IMR-90 (cell line): Measurements from ENCODE around the gene AKAP8L. TPM values are rescaled to one million over a fixed set of nuclear protein-coding genes. Genes with fewer than 3 reads are reported as not detected.

ENCODE experiments used
- ATAC-seq: fragments of 200-7000 bp; cut with Tn5 transposase; 2 replicates; pipeline ENCODE4 v1.9.1; 2020; ENCODE audit warnings: low read depth, mild to moderate bottlenecking, moderate library complexity
- BruUV-seq: library from RNA; stranded (reverse); fragments of 400-500 nt; replicated peaks from 2 replicates; lab custom pipeline; 2021; lab: Mats Ljungman, UMichigan
- CTCF ChIA-PET: fragments of 300-600 bp; formaldehyde crosslinking; extraction: SDS; loops from one replicate; lab custom pipeline; 2021; ENCODE audit warnings: antibody characterized with exemption; lab: Yijun Ruan, JAX
- POLR2A ChIA-PET: fragments of 300-600 bp; sonication (Branson Sonifier 250); formaldehyde crosslinking; loops from one replicate; lab custom pipeline; 2022; ENCODE audit warnings: antibody characterized with exemption; ENCODE audit not compliant: unreplicated experiment; lab: Charles Lee
- DNase-seq: peaks from one replicate; pipeline ENCODE4 v3.0.0; 2013
- H2AFZ ChIP-seq: replicated peaks from 2 replicates; pipeline ENCODE3; 2013; ENCODE audit warnings: low read length, mild to moderate bottlenecking; ENCODE audit not compliant: poor library complexity
- H2AK5ac ChIP-seq: 2 replicates; pipeline ENCODE4 v1.6.1; 2013; ENCODE audit warnings: low read depth, low read length, inconsistent platforms
- H2AK9ac ChIP-seq: replicated peaks from 2 replicates; pipeline ENCODE3; 2013; ENCODE audit warnings: mild to moderate bottlenecking, low read depth, low read length, moderate library complexity; ENCODE audit not compliant: poor library complexity
- H2BK120ac ChIP-seq: 2 replicates; pipeline ENCODE4 v1.6.1; 2013; ENCODE audit warnings: low read depth, low read length, inconsistent platforms
- H2BK15ac ChIP-seq: 3 replicates; pipeline ENCODE4 v1.6.1; 2013; ENCODE audit warnings: low read depth, low read length, inconsistent platforms
- H2BK20ac ChIP-seq: 2 replicates; pipeline ENCODE4 v1.6.1; 2013; ENCODE audit warnings: low read depth, mild to moderate bottlenecking, inconsistent platforms, low read length, moderate library complexity
- H2BK5ac ChIP-seq: 2 replicates; pipeline ENCODE4 v1.6.1; 2013; ENCODE audit warnings: mild to moderate bottlenecking, low read depth, low read length, inconsistent platforms; ENCODE audit not compliant: poor library complexity, severe bottlenecking
- H3K14ac ChIP-seq: replicated peaks from 2 replicates; pipeline ENCODE4 v1.6.1; 2013; ENCODE audit warnings: low read depth, low read length, inconsistent platforms
- H3K18ac ChIP-seq: 2 replicates; pipeline ENCODE4 v1.6.1; 2013; ENCODE audit warnings: low read depth, low read length, control low read depth
- H3K23ac ChIP-seq: 2 replicates; pipeline ENCODE4 v1.6.1; 2013; ENCODE audit warnings: low read depth, low read length, inconsistent platforms
- H3K27ac ChIP-seq: 2 replicates; pipeline ENCODE4 v1.5.1; 2013; ENCODE audit warnings: mild to moderate bottlenecking, control low read depth, low read length; ENCODE audit not compliant: insufficient read depth
- H3K27me3 ChIP-seq: 2 replicates; pipeline ENCODE4 v1.6.1; 2013; ENCODE audit warnings: low read length; ENCODE audit not compliant: control insufficient read depth, insufficient read depth
- H3K36me3 ChIP-seq: 2 replicates; pipeline ENCODE4 v1.6.1; 2013; ENCODE audit warnings: low read length, mixed read lengths; ENCODE audit not compliant: control insufficient read depth, insufficient read depth
- H3K4ac ChIP-seq: 2 replicates; pipeline ENCODE4 v1.6.1; 2013; ENCODE audit warnings: low read depth, low read length, inconsistent platforms
- H3K4me1 ChIP-seq: 2 replicates; pipeline ENCODE4 v1.6.1; 2013; ENCODE audit warnings: low read length, mixed read lengths; ENCODE audit not compliant: control insufficient read depth, insufficient read depth
- H3K4me2 ChIP-seq: 2 replicates; pipeline ENCODE4 v1.6.1; 2013; ENCODE audit warnings: low read depth, mild to moderate bottlenecking, control low read depth, low read length, moderate library complexity
- H3K4me3 ChIP-seq: 2 replicates; pipeline ENCODE4 v1.5.1; 2013; ENCODE audit warnings: low read depth, mild to moderate bottlenecking, control low read depth, low read length, moderate library complexity; ENCODE audit not compliant: insufficient read depth
- H3K56ac ChIP-seq: 2 replicates; pipeline ENCODE4 v1.6.1; 2013; ENCODE audit warnings: low read length, inconsistent platforms; ENCODE audit not compliant: insufficient read depth; ENCODE audit errors: extremely low read depth
- H3K79me1 ChIP-seq, 2 experiments: 2 replicates each; pipeline ENCODE4 v1.6.1; 2013; ENCODE audit warnings: low read length in 2 of 2, inconsistent platforms in 1 of 2, low read depth in 1 of 2
- H3K9ac ChIP-seq: 2 replicates; pipeline ENCODE4 v1.6.1; 2013; ENCODE audit warnings: low read depth, low read length, control low read depth
- H3K9me1 ChIP-seq: 2 replicates; pipeline ENCODE4 v1.6.1; 2013; ENCODE audit warnings: low read length, inconsistent platforms; ENCODE audit not compliant: insufficient read depth
- H3K9me3 ChIP-seq: 2 replicates; pipeline ENCODE4 v1.6.1; 2013; ENCODE audit warnings: low read length; ENCODE audit not compliant: control insufficient read depth, insufficient read depth
- H4K20me1 ChIP-seq: 2 replicates; pipeline ENCODE4 v1.6.1; 2013; ENCODE audit warnings: low read length, inconsistent platforms; ENCODE audit not compliant: insufficient read depth
- H4K5ac ChIP-seq: 2 replicates; pipeline ENCODE4 v1.6.1; 2013; ENCODE audit warnings: mild to moderate bottlenecking, low read depth, low read length, control low read depth
- H4K8ac ChIP-seq, 2 experiments: 2 replicates each; pipeline ENCODE4 v1.6.1; 2013; ENCODE audit warnings: low read depth in 2 of 2, low read length in 2 of 2, control low read depth in 1 of 2, inconsistent platforms in 1 of 2
- H4K91ac ChIP-seq: 2 replicates; pipeline ENCODE4 v1.6.1; 2013; ENCODE audit warnings: low read depth, low read length, inconsistent platforms; ENCODE audit not compliant: insufficient read depth
- NFE2L2 ChIP-seq: fragments of 150-350 bp; IDR thresholded peaks from 2 replicates; pipeline ENCODE4 v1.6.1; 2016; ENCODE audit warnings: low read depth, mild to moderate bottlenecking, low read length
- RFX5 ChIP-seq: IDR thresholded peaks from 2 replicates; pipeline ENCODE4 v1.8.0; 2012; ENCODE audit warnings: low read depth, mild to moderate bottlenecking, low read length, moderate library complexity
- WGBS, 2 experiments: methylation state at CpG; one replicate each; pipeline versions ENCODE4 v1.1.5 to v1.1.7; 2013; ENCODE audit warnings: missing lambda C conversion rate in 2 of 2; ENCODE audit not compliant: insufficient read length in 1 of 2; ENCODE audit errors: extremely low coverage in 2 of 2; 5-methylcytosine and 5-hydroxymethylcytosine counted together
- dilution Hi-C: fragments of 300-500 bp; cut with HindIII; formaldehyde crosslinking; loops from one replicate; pipeline ENCODE4 v1.14.3; 2018; ENCODE audit warnings: low sequenced_read_pairs; ENCODE audit not compliant: unreplicated experiment
- in situ Hi-C: fragments of 300-500 bp; cut with MboI; formaldehyde crosslinking; loops from 3 replicates; pipeline ENCODE4 v1.14.3; 2019; ENCODE audit warnings: low sequenced_read_pairs, inconsistent platforms, mixed read lengths
- intact Hi-C: fragments of 100-400 bp; cut with micrococcal nuclease; formaldehyde crosslinking; loops from 2 replicates; pipeline ENCODE4 v1.10.0; 2022
- polyA plus RNA-seq, 3 experiments: library from polyadenylated mRNA; depleted of rRNA; stranded (reverse); fragments of >200 nt; gene quantifications; 2 replicates each; pipeline ENCODE4 v1.2.3, GENCODE V29; 2012; ENCODE audit warnings: low replicate concordance in 1 of 3
- total RNA-seq: library from RNA; depleted of rRNA; stranded (reverse); fragments of >200 nt; gene quantifications from 2 replicates; pipeline ENCODE4 v1.2.3, GENCODE V29; 2012

AKAP8L gene
- total and polyA plus RNA-seq, 2 of the 4 experiments (the other 2 are of a cell fraction): 43.1 to 44.6 TPM

DNA sequence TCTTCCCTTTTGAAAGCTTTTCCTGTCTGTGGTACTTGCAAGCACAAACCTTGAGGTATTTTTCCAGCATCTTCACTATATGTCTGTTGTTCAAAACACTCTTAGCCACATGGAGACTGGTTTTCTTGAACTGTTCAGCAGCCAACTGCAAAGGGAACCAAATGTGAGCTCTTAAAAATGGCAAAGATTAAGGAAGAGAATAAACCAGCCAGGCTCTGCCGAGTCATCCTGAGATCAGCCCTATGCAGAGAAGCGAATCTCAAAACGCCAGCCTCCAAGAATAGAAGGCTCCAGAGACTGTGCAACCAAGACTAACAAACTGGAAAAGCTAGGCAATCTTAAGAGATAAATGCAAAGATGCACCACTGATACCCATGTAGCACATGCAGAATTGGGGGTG, 59.9 kb downstream of the AKAP8L start:
- Histone ChIP-seq H3K4ac (no peak overlapping the region; the same call in 1 of the 2 replicates), H2AK5ac (no peak overlapping the region), H3K14ac (no peak overlapping the region), H2AFZ (no peak overlapping the region), H4K20me1 (peaks cover 17% of the 10 kb centered on the region), H3K56ac (no peak overlapping the region), H2BK20ac (peak overlapping the region; percentile 8; the same call in 1 of the 2 replicates), H3K18ac (peak overlapping the region; percentile 43; the same call in 1 of the 2 replicates), H3K23ac (no peak overlapping the region), H3K27ac (peak overlapping the region; percentile 51; the same call in 1 of the 2 replicates), H2AK9ac (no peak overlapping the region), H3K27me3 (no peaks in the 10 kb centered on the region), H3K9me1 (no peaks in the 10 kb centered on the region), H4K91ac (no peak overlapping the region), H3K4me3 (no peak overlapping the region), H3K36me3 (peaks cover 59% of the 10 kb centered on the region), H3K4me2 (no peak overlapping the region), H3K9me3 (no peaks in the 10 kb centered on the region), H2BK15ac (no peak overlapping the region), H3K4me1 (peaks cover 3% of the 10 kb centered on the region; the same call in 1 of the 2 replicates), H4K5ac (peak overlapping the region; percentile 23; the same call in 1 of the 2 replicates), H2BK5ac (peak overlapping the region; percentile 53), H3K79me1 (peaks cover 3 to 28% of the 10 kb centered on the region in 2 experiments; a peak in 3 of 4 replicates), H2BK120ac (no peak overlapping the region), H4K8ac (no peak overlapping the region), H3K9ac (no peak overlapping the region)
- ATAC-seq (peak; percentile 59), DNase-seq (peak; percentile 41)
- TF ChIP-seq NFE2L2: peak; percentile 80; the same call in 1 of the 2 replicates
- no peak for TF ChIP-seq RFX5
- dilution Hi-C loops (no loop called here), intact Hi-C loops (no loop called here), in situ Hi-C loops (no loop called here)
- BruUV-seq: no TSS peak
- 100% methylated on average over 1 of the region's 3 CpGs; no CpG with 5 or more reads in 1 of the 2 experiments for WGBS, 2 experiments
- ChIA-PET CTCF (interaction anchor here (1.4 kb wide), 1 partner anchor 78 kb away, joined by 3 read pairs; no protein-coding TSS in a partner anchor), POLR2A (interaction anchor here (0.6 kb wide), 1 partner anchor 169 kb away, joined by 4 read pairs; no protein-coding TSS in a partner anchor)
